Mammary epithelial cell (primary cell): ENCODE results near the gene F12.

ENCODE experiments used
- EZH2 ChIP-seq: IDR thresholded peaks from 2 replicates; pipeline ENCODE4 v1.6.1; 2012; ENCODE audit warnings: low read length, inconsistent platforms, borderline replicate concordance
- TF ChIP-seq, protein P1 (sequence below), 2 donors: IDR thresholded peaks in 1 of 2; conservative IDR thresholded peaks in 1 of 2; 2 replicates each; pipeline ENCODE4 v1.5.1; 2011 to 2012; ENCODE audit warnings: inconsistent platforms in 2 of 2, low read length in 2 of 2, mild to moderate bottlenecking in 2 of 2, control low read depth in 1 of 2, low read depth in 1 of 2; ENCODE audit not compliant: insufficient read depth in 1 of 2; ENCODE audit errors: extremely low read depth in 1 of 2

GRCh38 chr5:177423671-177424070 is 14.3 kb upstream of the F12 start:
- TF ChIP-seq, protein P1, sequence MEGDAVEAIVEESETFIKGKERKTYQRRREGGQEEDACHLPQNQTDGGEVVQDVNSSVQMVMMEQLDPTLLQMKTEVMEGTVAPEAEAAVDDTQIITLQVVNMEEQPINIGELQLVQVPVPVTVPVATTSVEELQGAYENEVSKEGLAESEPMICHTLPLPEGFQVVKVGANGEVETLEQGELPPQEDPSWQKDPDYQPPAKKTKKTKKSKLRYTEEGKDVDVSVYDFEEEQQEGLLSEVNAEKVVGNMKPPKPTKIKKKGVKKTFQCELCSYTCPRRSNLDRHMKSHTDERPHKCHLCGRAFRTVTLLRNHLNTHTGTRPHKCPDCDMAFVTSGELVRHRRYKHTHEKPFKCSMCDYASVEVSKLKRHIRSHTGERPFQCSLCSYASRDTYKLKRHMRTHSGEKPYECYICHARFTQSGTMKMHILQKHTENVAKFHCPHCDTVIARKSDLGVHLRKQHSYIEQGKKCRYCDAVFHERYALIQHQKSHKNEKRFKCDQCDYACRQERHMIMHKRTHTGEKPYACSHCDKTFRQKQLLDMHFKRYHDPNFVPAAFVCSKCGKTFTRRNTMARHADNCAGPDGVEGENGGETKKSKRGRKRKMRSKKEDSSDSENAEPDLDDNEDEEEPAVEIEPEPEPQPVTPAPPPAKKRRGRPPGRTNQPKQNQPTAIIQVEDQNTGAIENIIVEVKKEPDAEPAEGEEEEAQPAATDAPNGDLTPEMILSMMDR (conservative IDR thresholded peaks at IDR 0.05 in 1 of 2, IDR thresholded peaks at IDR 0.05 in 1 of 2; ENCODE audit: extremely low read depth in 1 of 2, insufficient read depth in 1 of 2, low read depth in 1 of 2, low read length in 2 of 2) = no peak
- TF ChIP-seq EZH2 = no peak
